WTC11 (cell line): ENCODE data around the gene ANKRD65. TPM values are rescaled to one million over a fixed set of nuclear protein-coding genes. Genes with fewer than 3 reads are reported as not detected.

Source experiments
- ATAC-seq: fragments of 200-7000 bp; cut with Tn5 transposase; 2 replicates; pipeline ENCODE4 v1.10.0; 2021; ENCODE audit warnings: mild to moderate bottlenecking, moderate library complexity
- CTCF ChIA-PET: fragments of 300-600 bp; sonication (Branson Sonifier 250); formaldehyde crosslinking; loops from one replicate; lab custom pipeline; 2021; ENCODE audit warnings: antibody characterized with exemption; lab: Charles Lee
- POLR2A ChIA-PET: fragments of 350-600 bp; sonication (Branson Sonifier 250); formaldehyde crosslinking; loops from one replicate; lab custom pipeline; 2021; ENCODE audit warnings: antibody characterized with exemption; lab: Charles Lee
- DNase-seq: peaks from one replicate; pipeline ENCODE4 v3.0.0; 2021; ENCODE audit warnings: low spot score
- H3K27ac Mint-ChIP-seq: 2 replicates; pipeline ENCODE4 v1.8.0; 2021; ENCODE audit warnings: mixed read lengths
- H3K27me3 Mint-ChIP-seq: 2 replicates; pipeline ENCODE4 v1.8.0; 2021; ENCODE audit warnings: low read depth, mild to moderate bottlenecking, moderate library complexity, mixed read lengths
- H3K36me3 Mint-ChIP-seq: 2 replicates; pipeline ENCODE4 v1.8.0; 2021; ENCODE audit warnings: mixed read lengths
- H3K4me1 Mint-ChIP-seq: 2 replicates; pipeline ENCODE4 v1.8.0; 2022; ENCODE audit warnings: mixed read lengths
- H3K4me3 Mint-ChIP-seq: 2 replicates; pipeline ENCODE4 v1.8.0; 2021; ENCODE audit warnings: mild to moderate bottlenecking, moderate library complexity, mixed read lengths
- H3K9me3 Mint-ChIP-seq: 2 replicates; pipeline ENCODE4 v1.8.0; 2021; ENCODE audit warnings: mixed read lengths
- FOXK1 ChIP-seq: sonication (generic); formaldehyde crosslinking; IDR thresholded peaks from 2 replicates; pipeline ENCODE4 v1.8.0; 2022; ENCODE audit warnings: mild to moderate bottlenecking, moderate library complexity, missing genetic modification reagents
- GABPB1 ChIP-seq: sonication (generic); formaldehyde crosslinking; IDR thresholded peaks from 2 replicates; pipeline ENCODE4 v1.8.1; 2023; ENCODE audit warnings: mild to moderate bottlenecking, missing genetic modification reagents
- GTF2I ChIP-seq: fragments of 250-450 bp; sonication (Bioruptor Pico); conservative IDR thresholded peaks from 2 replicates; pipeline ENCODE4 v1.4.0; 2021; ENCODE audit warnings: mild to moderate bottlenecking
- HMGA2 ChIP-seq: fragments of 250-450 bp; sonication (Bioruptor Pico); IDR thresholded peaks from 2 replicates; pipeline ENCODE4 v1.4.0; 2021; ENCODE audit warnings: mild to moderate bottlenecking, moderate library complexity
- MYBL2 ChIP-seq: sonication (generic); formaldehyde crosslinking; IDR thresholded peaks from 2 replicates; pipeline ENCODE4 v1.8.1; 2023; ENCODE audit warnings: mild to moderate bottlenecking, moderate library complexity, missing genetic modification reagents
- NR1H2 ChIP-seq: sonication (generic); formaldehyde crosslinking; IDR thresholded peaks from 2 replicates; pipeline ENCODE4 v1.9.0; 2021; ENCODE audit warnings: mild to moderate bottlenecking, moderate library complexity, missing genetic modification reagents
- NR3C1 ChIP-seq: sonication (generic); formaldehyde crosslinking; conservative IDR thresholded peaks from 2 replicates; pipeline ENCODE4 v1.8.1; 2023; ENCODE audit warnings: low read depth, mild to moderate bottlenecking, missing genetic modification reagents
- PRRX2 ChIP-seq: fragments of 250-450 bp; sonication (Bioruptor Pico); IDR thresholded peaks from 2 replicates; pipeline ENCODE4 v1.8.0; 2021; ENCODE audit warnings: mild to moderate bottlenecking
- SP1 ChIP-seq: sonication (generic); formaldehyde crosslinking; conservative IDR thresholded peaks from 2 replicates; pipeline ENCODE4 v1.8.1; 2022; ENCODE audit warnings: missing genetic modification reagents
- ZNF263 ChIP-seq: sonication (generic); formaldehyde crosslinking; IDR thresholded peaks from 2 replicates; pipeline ENCODE4 v1.8.1; 2022; ENCODE audit warnings: low read depth, mild to moderate bottlenecking, moderate library complexity, missing genetic modification reagents
- ZNF423 ChIP-seq: fragments of 250-450 bp; sonication (Bioruptor Pico); IDR thresholded peaks from 2 replicates; pipeline ENCODE4 v2.1.2; 2022; ENCODE audit warnings: mild to moderate bottlenecking, moderate library complexity
- total RNA-seq: library from RNA; stranded (reverse); gene quantifications from 3 replicates; pipeline ENCODE4 v1.2.3, GENCODE V29; 2021
- TF ChIP-seq, protein P1 (sequence below): sonication (generic); formaldehyde crosslinking; IDR thresholded peaks from 2 replicates; pipeline ENCODE4 v1.8.1; 2023; ENCODE audit warnings: mild to moderate bottlenecking, missing genetic modification reagents
- TF ChIP-seq, protein P2 (sequence below): fragments of 250-450 bp; sonication (Bioruptor Pico); IDR thresholded peaks from 2 replicates; pipeline ENCODE4 v2.1.2; 2022; ENCODE audit warnings: mild to moderate bottlenecking, moderate library complexity
- TF ChIP-seq, protein P3 (sequence below): sonication (generic); formaldehyde crosslinking; IDR thresholded peaks from 2 replicates; pipeline ENCODE4 v1.8.0; 2023; ENCODE audit warnings: mild to moderate bottlenecking, missing genetic modification reagents
- TF ChIP-seq, protein P4 (sequence below): fragments of 250-450 bp; sonication (Bioruptor Pico); IDR thresholded peaks from 2 replicates; pipeline ENCODE4 v1.9.0; 2021; ENCODE audit warnings: moderate library complexity, mild to moderate bottlenecking, inconsistent platforms, borderline replicate concordance
- TF ChIP-seq, protein P5 (sequence below): sonication (generic); formaldehyde crosslinking; IDR thresholded peaks from 2 replicates; pipeline ENCODE4 v1.8.0; 2022; ENCODE audit warnings: mild to moderate bottlenecking, missing genetic modification reagents

Gene ANKRD65
- total RNA-seq, 1 experiment from 2014 or later = 1.9 TPM

DNA sequence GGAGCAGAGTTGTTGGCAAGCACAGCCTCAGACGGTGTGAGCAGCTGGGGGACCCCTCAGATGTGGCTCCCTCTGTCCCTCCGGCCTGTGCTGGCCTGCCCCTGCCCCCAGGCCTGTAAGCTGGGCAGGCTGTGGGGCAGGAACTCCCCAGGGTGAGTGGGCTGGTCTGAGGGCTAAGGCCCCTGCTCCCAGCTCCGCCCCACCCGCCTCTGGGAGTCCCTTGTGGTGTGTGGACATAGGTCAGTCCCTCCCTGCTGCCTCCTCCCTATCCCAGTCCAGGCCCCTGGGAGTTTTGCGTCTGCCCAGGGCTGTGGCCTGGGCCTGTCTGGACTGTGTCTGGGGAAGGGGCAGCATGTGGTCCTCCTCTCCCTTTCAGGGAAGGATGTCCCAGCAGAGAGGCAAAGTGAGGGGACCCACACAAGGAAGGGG is 10.8 kb upstream of the ANKRD65 start:
- H3K9me3 Mint-ChIP-seq = no peaks in the 10 kb centered on the region
- no peaks in the 10 kb centered on the region for H3K36me3 Mint-ChIP-seq
- DNase-seq = peak; percentile 25
- ChIA-PET CTCF (interaction anchor here (0.6 kb wide), 1 partner anchor 9 kb away, joined by 3 read pairs; no protein-coding TSS in a partner anchor), POLR2A (interaction anchor here (1.8 kb wide), 2 partner anchors 9 to 24 kb away, joined by 4 to 5 read pairs; partner anchors contain the start of gene MRPL20)
- TF ChIP-seq, protein P1, sequence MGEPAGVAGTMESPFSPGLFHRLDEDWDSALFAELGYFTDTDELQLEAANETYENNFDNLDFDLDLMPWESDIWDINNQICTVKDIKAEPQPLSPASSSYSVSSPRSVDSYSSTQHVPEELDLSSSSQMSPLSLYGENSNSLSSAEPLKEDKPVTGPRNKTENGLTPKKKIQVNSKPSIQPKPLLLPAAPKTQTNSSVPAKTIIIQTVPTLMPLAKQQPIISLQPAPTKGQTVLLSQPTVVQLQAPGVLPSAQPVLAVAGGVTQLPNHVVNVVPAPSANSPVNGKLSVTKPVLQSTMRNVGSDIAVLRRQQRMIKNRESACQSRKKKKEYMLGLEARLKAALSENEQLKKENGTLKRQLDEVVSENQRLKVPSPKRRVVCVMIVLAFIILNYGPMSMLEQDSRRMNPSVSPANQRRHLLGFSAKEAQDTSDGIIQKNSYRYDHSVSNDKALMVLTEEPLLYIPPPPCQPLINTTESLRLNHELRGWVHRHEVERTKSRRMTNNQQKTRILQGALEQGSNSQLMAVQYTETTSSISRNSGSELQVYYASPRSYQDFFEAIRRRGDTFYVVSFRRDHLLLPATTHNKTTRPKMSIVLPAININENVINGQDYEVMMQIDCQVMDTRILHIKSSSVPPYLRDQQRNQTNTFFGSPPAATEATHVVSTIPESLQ = no peak
- TF ChIP-seq GABPB1 (CRISPR knock-in tag) = 0 out of 2 replicates have a peak, but pooled peaks have one; percentile 19
- H3K4me1 Mint-ChIP-seq = peaks cover 32% of the 10 kb centered on the region
- peaks cover 6% of the 10 kb centered on the region; the same call in 1 of the 2 replicates for H3K27me3 Mint-ChIP-seq
- H3K4me3 Mint-ChIP-seq = no peak overlapping the region
- no peak for ATAC-seq
- H3K27ac Mint-ChIP-seq = no peak overlapping the region

DNA sequence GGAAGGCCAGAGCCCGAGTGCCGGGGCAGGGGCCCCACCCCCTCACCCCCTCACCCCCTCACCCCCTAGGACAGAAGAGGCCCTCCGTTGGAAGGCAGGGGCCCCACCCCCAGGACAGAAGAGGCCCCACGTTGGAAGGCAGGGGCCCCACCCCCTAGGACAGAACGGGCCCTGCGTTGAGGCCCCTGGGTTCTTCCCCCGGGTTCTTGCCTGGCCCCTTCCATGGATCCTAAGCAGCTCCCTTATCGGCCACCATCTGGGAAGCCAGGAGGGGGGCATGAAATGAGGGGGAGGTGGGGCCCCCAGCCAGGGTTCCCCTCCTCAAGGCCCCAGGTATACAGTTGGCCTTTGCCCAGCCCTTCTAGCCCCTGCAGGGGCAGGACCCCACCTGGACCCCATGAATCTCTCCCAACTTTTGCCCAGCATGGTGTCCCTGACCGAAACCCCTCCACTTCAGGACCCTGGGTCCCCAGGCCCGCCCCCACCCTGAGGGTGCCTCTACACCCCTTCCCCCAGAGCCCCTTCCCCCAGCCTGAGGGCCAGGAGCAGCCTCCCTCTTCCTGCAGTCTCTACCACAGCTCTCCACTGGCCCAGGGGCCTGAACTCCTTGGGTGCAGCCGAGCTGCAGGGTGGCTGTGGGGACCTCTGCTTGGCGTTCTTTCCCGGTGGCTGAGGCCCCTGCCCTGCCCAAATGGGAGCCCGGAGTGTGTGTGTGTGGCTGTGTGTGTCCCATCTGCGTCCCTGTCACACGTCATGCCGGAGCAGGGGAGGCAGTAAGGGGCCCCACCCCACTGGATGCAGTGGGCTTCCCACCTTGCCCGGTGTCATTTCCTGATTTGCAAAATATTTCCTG is 10.1 kb upstream of the ANKRD65 start:
- H3K9me3 Mint-ChIP-seq = no peaks in the 10 kb centered on the region
- ATAC-seq = no peak
- ChIA-PET CTCF (interaction anchor here (0.7 to 1.6 kb wide), 8 partner anchors 10 to 139 kb away, joined by 3 to 11 read pairs (median 4); partner anchors contain the start of gene CCNL2), POLR2A (interaction anchor here (0.7 to 1.8 kb wide), 6 partner anchors 10 to 32 kb away, joined by 3 to 5 read pairs (median 5); partner anchors contain the start of genes CCNL2 and MRPL20)
- no peak overlapping the region for H3K4me3 Mint-ChIP-seq
- no peak for TF ChIP-seq PRRX2 (CRISPR knock-in tag)
- 0 out of 2 replicates have a peak, but pooled peaks have one; percentile 31 for TF ChIP-seq NR1H2 (CRISPR knock-in tag)
- TF ChIP-seq NR3C1 (CRISPR knock-in tag) = no peak
- no peaks in the 10 kb centered on the region for H3K36me3 Mint-ChIP-seq
- H3K4me1 Mint-ChIP-seq = peaks cover 32% of the 10 kb centered on the region
- peak overlapping the region; percentile 49; the same call in 1 of the 2 replicates for H3K27ac Mint-ChIP-seq
- H3K27me3 Mint-ChIP-seq = peaks cover 4% of the 10 kb centered on the region; the same call in 1 of the 2 replicates
- DNase-seq = no peak

DNA sequence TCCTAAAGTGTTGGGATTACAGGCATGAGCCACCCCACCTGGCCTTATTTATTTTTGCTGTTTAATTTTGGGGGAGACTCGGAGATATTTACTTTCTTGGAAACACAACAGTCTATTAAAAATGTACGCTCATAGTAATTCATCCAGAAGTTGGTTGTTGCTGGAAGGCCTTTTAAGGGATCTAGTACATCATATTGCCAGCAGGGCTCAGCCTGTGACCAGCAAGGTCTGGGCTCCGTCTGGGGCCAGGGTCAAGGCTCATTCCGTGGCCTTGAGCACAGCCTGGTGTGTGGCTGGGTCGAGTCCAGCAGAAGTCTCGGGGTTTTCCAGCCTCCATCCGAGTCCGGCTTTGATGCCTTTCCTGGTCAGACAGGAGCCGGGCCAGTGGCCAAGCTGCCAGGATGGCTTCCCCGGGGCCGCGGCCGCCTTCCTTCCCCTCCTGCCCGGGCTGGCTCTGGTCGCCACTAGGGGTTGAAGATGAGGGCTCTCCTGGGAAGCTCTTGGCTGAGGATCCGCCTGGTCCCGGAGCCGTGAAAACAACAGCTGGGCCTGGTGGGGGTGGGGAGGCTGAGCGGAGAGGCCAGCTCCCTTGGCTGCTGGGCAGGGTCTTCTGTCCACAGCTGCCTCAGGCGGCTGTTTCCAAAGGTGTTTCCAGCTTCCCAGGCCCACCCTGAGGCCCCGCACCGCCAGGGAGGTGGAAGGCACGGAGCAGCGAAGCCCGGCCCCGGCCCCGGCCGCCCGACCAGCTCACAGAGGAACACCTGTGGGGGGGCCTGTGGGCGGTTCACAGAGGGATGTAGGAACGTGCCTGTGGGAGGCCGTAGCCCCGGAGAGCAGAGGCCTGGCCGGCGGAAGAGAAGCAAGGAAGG is 9.3 kb upstream of the ANKRD65 start:
- H3K27ac Mint-ChIP-seq = no peak overlapping the region; the same call in 1 of the 2 replicates
- ChIA-PET CTCF (interaction anchor here (0.5 to 1.6 kb wide), 10 partner anchors 11 to 635 kb away, joined by 3 to 11 read pairs (median 4); partner anchors contain the start of genes AURKAIP1 and CCNL2), POLR2A (interaction anchor here (0.7 to 1.5 kb wide), 4 partner anchors 10 to 31 kb away, joined by 3 to 5 read pairs (median 5); partner anchors contain the start of genes CCNL2 and MRPL20)
- no peak overlapping the region for H3K4me3 Mint-ChIP-seq
- TF ChIP-seq HMGA2 (no peak), GABPB1 (CRISPR knock-in tag) (0 out of 2 replicates have a peak, but pooled peaks have one; percentile 16), ZNF263 (CRISPR knock-in tag) (no peak), FOXK1 (CRISPR knock-in tag) (no peak), MYBL2 (no peak), ZNF423 (CRISPR knock-in tag) (peak; percentile 69), NR1H2 (CRISPR knock-in tag) (no peak), SP1 (CRISPR knock-in tag) (0 out of 2 replicates have a peak, but pooled peaks have one; percentile 28), GTF2I (CRISPR knock-in tag) (no peak)
- TF ChIP-seq, protein P2, sequence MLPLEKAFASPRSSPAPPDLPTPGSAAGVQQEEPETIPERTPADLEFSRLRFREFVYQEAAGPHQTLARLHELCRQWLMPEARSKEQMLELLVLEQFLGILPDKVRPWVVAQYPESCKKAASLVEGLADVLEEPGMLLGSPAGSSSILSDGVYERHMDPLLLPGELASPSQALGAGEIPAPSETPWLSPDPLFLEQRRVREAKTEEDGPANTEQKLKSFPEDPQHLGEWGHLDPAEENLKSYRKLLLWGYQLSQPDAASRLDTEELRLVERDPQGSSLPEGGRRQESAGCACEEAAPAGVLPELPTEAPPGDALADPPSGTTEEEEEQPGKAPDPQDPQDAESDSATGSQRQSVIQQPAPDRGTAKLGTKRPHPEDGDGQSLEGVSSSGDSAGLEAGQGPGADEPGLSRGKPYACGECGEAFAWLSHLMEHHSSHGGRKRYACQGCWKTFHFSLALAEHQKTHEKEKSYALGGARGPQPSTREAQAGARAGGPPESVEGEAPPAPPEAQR (CRISPR knock-in tag) = no peak
- TF ChIP-seq, protein P3, sequence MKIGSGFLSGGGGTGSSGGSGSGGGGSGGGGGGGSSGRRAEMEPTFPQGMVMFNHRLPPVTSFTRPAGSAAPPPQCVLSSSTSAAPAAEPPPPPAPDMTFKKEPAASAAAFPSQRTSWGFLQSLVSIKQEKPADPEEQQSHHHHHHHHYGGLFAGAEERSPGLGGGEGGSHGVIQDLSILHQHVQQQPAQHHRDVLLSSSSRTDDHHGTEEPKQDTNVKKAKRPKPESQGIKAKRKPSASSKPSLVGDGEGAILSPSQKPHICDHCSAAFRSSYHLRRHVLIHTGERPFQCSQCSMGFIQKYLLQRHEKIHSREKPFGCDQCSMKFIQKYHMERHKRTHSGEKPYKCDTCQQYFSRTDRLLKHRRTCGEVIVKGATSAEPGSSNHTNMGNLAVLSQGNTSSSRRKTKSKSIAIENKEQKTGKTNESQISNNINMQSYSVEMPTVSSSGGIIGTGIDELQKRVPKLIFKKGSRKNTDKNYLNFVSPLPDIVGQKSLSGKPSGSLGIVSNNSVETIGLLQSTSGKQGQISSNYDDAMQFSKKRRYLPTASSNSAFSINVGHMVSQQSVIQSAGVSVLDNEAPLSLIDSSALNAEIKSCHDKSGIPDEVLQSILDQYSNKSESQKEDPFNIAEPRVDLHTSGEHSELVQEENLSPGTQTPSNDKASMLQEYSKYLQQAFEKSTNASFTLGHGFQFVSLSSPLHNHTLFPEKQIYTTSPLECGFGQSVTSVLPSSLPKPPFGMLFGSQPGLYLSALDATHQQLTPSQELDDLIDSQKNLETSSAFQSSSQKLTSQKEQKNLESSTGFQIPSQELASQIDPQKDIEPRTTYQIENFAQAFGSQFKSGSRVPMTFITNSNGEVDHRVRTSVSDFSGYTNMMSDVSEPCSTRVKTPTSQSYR = no peak
- TF ChIP-seq, protein P4, sequence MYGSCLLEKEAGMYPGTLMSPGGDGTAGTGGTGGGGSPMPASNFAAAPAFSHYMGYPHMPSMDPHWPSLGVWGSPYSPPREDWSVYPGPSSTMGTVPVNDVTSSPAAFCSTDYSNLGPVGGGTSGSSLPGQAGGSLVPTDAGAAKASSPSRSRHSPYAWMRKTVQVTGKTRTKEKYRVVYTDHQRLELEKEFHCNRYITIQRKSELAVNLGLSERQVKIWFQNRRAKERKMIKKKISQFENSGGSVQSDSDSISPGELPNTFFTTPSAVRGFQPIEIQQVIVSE (CRISPR knock-in tag) = no peak
- TF ChIP-seq, protein P5, sequence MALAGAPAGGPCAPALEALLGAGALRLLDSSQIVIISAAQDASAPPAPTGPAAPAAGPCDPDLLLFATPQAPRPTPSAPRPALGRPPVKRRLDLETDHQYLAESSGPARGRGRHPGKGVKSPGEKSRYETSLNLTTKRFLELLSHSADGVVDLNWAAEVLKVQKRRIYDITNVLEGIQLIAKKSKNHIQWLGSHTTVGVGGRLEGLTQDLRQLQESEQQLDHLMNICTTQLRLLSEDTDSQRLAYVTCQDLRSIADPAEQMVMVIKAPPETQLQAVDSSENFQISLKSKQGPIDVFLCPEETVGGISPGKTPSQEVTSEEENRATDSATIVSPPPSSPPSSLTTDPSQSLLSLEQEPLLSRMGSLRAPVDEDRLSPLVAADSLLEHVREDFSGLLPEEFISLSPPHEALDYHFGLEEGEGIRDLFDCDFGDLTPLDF (CRISPR knock-in tag) = no peak
- DNase-seq (peak; percentile 62), ATAC-seq (peak; percentile 9)
- H3K27me3 Mint-ChIP-seq = peaks cover 2% of the 10 kb centered on the region; the same call in 1 of the 2 replicates
- H3K9me3 Mint-ChIP-seq = no peaks in the 10 kb centered on the region
- H3K4me1 Mint-ChIP-seq = peaks cover 37% of the 10 kb centered on the region
- H3K36me3 Mint-ChIP-seq = no peaks in the 10 kb centered on the region
